Omental fat pad (tissue), 4 donors: ENCODE results near the gene TNFSF13B. TPM values are rescaled to one million over a fixed set of nuclear protein-coding genes. Genes with fewer than 3 reads are reported as not detected.

Source experiments
- ATAC-seq: fragments of 150-250 bp; one replicate; pipeline ENCODE4 v1.9.1; 2016; ENCODE audit warnings: mild to moderate bottlenecking, moderate library complexity; ENCODE audit not compliant: low FRiP score
- DNase-seq: peaks from one replicate; pipeline ENCODE4 v3.0.0-alpha.2; 2019; ENCODE audit warnings: low spot score
- CTCF ChIP-seq, 3 donors: fragments of 450-650 bp; IDR thresholded peaks; one replicate each; pipeline ENCODE4 v1.5.1; 2016 to 2017; ENCODE audit warnings: antibody characterized with exemption in 3 of 3, mild to moderate bottlenecking in 3 of 3, moderate library complexity in 2 of 3
- total RNA-seq, 4 donors: library from RNA; depleted of rRNA; stranded (reverse); fragments of >200 nt; gene quantifications; one replicate each; pipeline ENCODE4 v1.1.0, GENCODE V29; 2016

TNFSF13B gene
- total RNA-seq, 4 donors from 2014 or later, result 4.7 to 15.6 (median 6.6) TPM

GRCh38 chr13:108268466-108269112, 929 bp upstream of the TNFSF13B start:
- no peak for DNase-seq
- TF ChIP-seq CTCF (IDR thresholded peaks at IDR 0.05), result no peak
- ATAC-seq, result peak; percentile 13

GRCh38 chr13:108270442-108270841, 924 bp downstream of the TNFSF13B start:
- ATAC-seq (peak; percentile 27), DNase-seq (no peak)
- TF ChIP-seq CTCF (IDR thresholded peaks at IDR 0.05), result no peak

- no peak for DNase-seq
- no peak for ATAC-seq
- TF ChIP-seq CTCF (IDR thresholded peaks at IDR 0.05), result no peak
These were observed 2.8 kb downstream of the TNFSF13B start for GRCh38 chr13:108272333-108272732.

GRCh38 chr13:108273429-108274118, 4.1 kb downstream of the TNFSF13B start:
- ATAC-seq (no peak), DNase-seq (no peak)
- TF ChIP-seq CTCF (IDR thresholded peaks at IDR 0.05), result no peak

- TF ChIP-seq CTCF (IDR thresholded peaks at IDR 0.05), result no peak
- no peak for ATAC-seq
- no peak for DNase-seq
These were observed 5.2 kb downstream of the TNFSF13B start for GRCh38 chr13:108274718-108275117.

- no peak for DNase-seq
- ATAC-seq, result peak; percentile 89
- no peak for TF ChIP-seq CTCF (IDR thresholded peaks at IDR 0.05)
These were observed 6.5 kb downstream of the TNFSF13B start for GRCh38 chr13:108276060-108276459.

- DNase-seq (no peak), ATAC-seq (no peak)
- no peak for TF ChIP-seq CTCF (IDR thresholded peaks at IDR 0.05)
These were observed 8.9 kb downstream of the TNFSF13B start for GRCh38 chr13:108278466-108278865.
